Measurements from ENCODE around the gene PCSK5.
"Not testable (repeated sequence)": the region's sequence is repeated elsewhere in the genome, so short reads cannot be mapped to it uniquely, and the experiment has no call there.

The PCSK5 gene

GRCh38 chr9:75891277-75891741 is 836 bp downstream of the PCSK5 start:
- DNase-seq, result peak; percentile 70

- peak; percentile 64 for DNase-seq
Measured at GRCh38 chr9:75891771-75892215, 1.3 kb downstream of the PCSK5 start.

GRCh38 chr9:75892216-75892911 is 1.9 kb downstream of the PCSK5 start:
- peak; percentile 58 for DNase-seq

GRCh38 chr9:75893106-75893505 is 2.6 kb downstream of the PCSK5 start:
- DNase-seq, result no peak

- DNase-seq, result no peak
Measured at GRCh38 chr9:75894566-75894965, 4.1 kb downstream of the PCSK5 start.

GRCh38 chr9:75895112-75895511 is 4.6 kb downstream of the PCSK5 start:
- no peak for DNase-seq

- no peak for DNase-seq
Measured at GRCh38 chr9:75896193-75896592, 5.7 kb downstream of the PCSK5 start.

- DNase-seq, result not testable (repeated sequence)
Measured at GRCh38 chr9:75900893-75901524, 10.5 kb downstream of the PCSK5 start.

- DNase-seq, result no peak
Measured at GRCh38 chr9:75903785-75904360, 13.4 kb downstream of the PCSK5 start.

- DNase-seq, result no peak
Measured at GRCh38 chr9:75904364-75904763, 13.9 kb downstream of the PCSK5 start.

GRCh38 chr9:75906531-75906930 is 16.1 kb downstream of the PCSK5 start:
- DNase-seq, result no peak

- no peak for DNase-seq
Measured at GRCh38 chr9:75907329-75907728, 16.9 kb downstream of the PCSK5 start.

- no peak for DNase-seq
Measured at GRCh38 chr9:75907923-75908322, 17.4 kb downstream of the PCSK5 start.

- DNase-seq, result no peak
Measured at GRCh38 chr9:75909776-75910175, 19.3 kb downstream of the PCSK5 start.

GRCh38 chr9:75910731-75911130 is 20.3 kb downstream of the PCSK5 start:
- no peak for DNase-seq

- peak; percentile 59 for DNase-seq
Measured at GRCh38 chr9:75911390-75911789, 20.9 kb downstream of the PCSK5 start.

GRCh38 chr9:75912951-75913350 is 22.5 kb downstream of the PCSK5 start:
- no peak for DNase-seq

- no peak for DNase-seq
Measured at GRCh38 chr9:75914002-75914401, 23.5 kb downstream of the PCSK5 start.

- DNase-seq, result no peak
Measured at GRCh38 chr9:75914883-75915452, 24.5 kb downstream of the PCSK5 start.

- no peak for DNase-seq
Measured at GRCh38 chr9:75918154-75918553, 27.7 kb downstream of the PCSK5 start.

GRCh38 chr9:75918909-75919308 is 28.4 kb downstream of the PCSK5 start:
- no peak for DNase-seq

- no peak for DNase-seq
Measured at GRCh38 chr9:75921391-75922127, 31.1 kb downstream of the PCSK5 start.

- DNase-seq, result no peak
Measured at GRCh38 chr9:75926385-75926784, 35.9 kb downstream of the PCSK5 start.

Measured in activated CD8-positive, alpha-beta memory T cell treated with anti-CD3 and anti-CD28 coated beads, Interleukin-2, amount 50 U/mL, for 48 hours (primary cell).